SK-N-SH (cell line): ENCODE data around the gene NAALADL1. TPM values are rescaled to one million over a fixed set of nuclear protein-coding genes. Genes with fewer than 3 reads are reported as not detected.
"Not testable (repeated sequence)": the region's sequence is repeated elsewhere in the genome, so short reads cannot be mapped to it uniquely, and the experiment has no call there.

ENCODE experiments used
- CTCF ChIA-PET: fragments of 300-600, 350-600 bp; formaldehyde crosslinking; extraction: SDS; loops from one replicate; lab custom pipeline; 2021; lab: Yijun Ruan, JAX
- POLR2A ChIA-PET: fragments of 350-600 bp; sonication (Branson Sonifier 250); formaldehyde crosslinking; extraction: SDS; loops from one replicate; lab custom pipeline; 2020; ENCODE audit warnings: antibody characterized with exemption, inconsistent platforms; lab: Yijun Ruan, JAX
- DNase-seq: peaks from one replicate; pipeline ENCODE4 v3.0.0; 2012
- H2AFZ ChIP-seq: fragments of 200-600 bp; sonication (generic); 2 replicates; pipeline ENCODE4 v1.8.1; 2016; ENCODE audit warnings: antibody characterized with exemption, mild to moderate bottlenecking, low read depth
- H3F3A ChIP-seq: fragments of 200-600 bp; sonication (generic); replicated peaks from 2 replicates; pipeline ENCODE3; 2016; ENCODE audit warnings: antibody characterized with exemption, mild to moderate bottlenecking; ENCODE audit not compliant: insufficient read depth
- H3K27ac ChIP-seq, 2 experiments: fragments of 200-500 bp in 1 of 2; fragments of 200-600 bp in 1 of 2; sonication (Bioruptor generic) in 1 of 2; sonication (generic), shearing (Covaris generic) in 1 of 2; 2 replicates each; pipeline versions ENCODE4 v1.5.1 to v1.6.1; 2014 to 2016; ENCODE audit warnings: low read depth in 2 of 2, inconsistent platforms in 1 of 2, low read length in 1 of 2, mild to moderate bottlenecking in 1 of 2, mixed read lengths in 1 of 2
- H3K27me3 ChIP-seq: fragments of 200-600 bp; sonication (generic), shearing (Covaris generic); 2 replicates; pipeline ENCODE4 v1.6.1; 2016; ENCODE audit warnings: mixed run types; ENCODE audit not compliant: insufficient read depth
- H3K36me3 ChIP-seq, 2 experiments: fragments of 200-500 bp in 1 of 2; fragments of 200-600 bp in 1 of 2; sonication (Bioruptor generic) in 1 of 2; sonication (generic) in 1 of 2; replicated peaks in 1 of 2; 2 replicates each; pipeline versions ENCODE3 to v1.5.1; 2014 to 2016; ENCODE audit warnings: low read length in 1 of 2, mild to moderate bottlenecking in 1 of 2; ENCODE audit not compliant: insufficient read depth in 2 of 2, control insufficient read depth in 1 of 2
- H3K4me1 ChIP-seq, 2 experiments: fragments of 200-500 bp in 1 of 2; fragments of 200-600 bp in 1 of 2; sonication (Bioruptor generic) in 1 of 2; sonication (generic), shearing (Covaris generic) in 1 of 2; 2 replicates each; pipeline versions ENCODE4 v1.5.1 to v1.6.1; 2014 to 2016; ENCODE audit warnings: low read depth in 1 of 2, low read length in 1 of 2, mixed run types in 1 of 2; ENCODE audit not compliant: insufficient read depth in 2 of 2, control insufficient read depth in 1 of 2
- H3K4me2 ChIP-seq: fragments of 200-600 bp; sonication (generic), shearing (Covaris generic); 2 replicates; pipeline ENCODE4 v1.6.1; 2017; ENCODE audit warnings: mixed run types
- H3K4me3 ChIP-seq, 2 experiments: fragments of 200-500 bp in 1 of 2; fragments of 200-600 bp in 1 of 2; sonication (Bioruptor generic) in 1 of 2; sonication (generic), shearing (Covaris generic) in 1 of 2; 2 replicates each; pipeline versions ENCODE4 v1.5.1 to v1.8.1; 2014 to 2016; ENCODE audit warnings: low read depth in 2 of 2, inconsistent platforms in 1 of 2, low read length in 1 of 2, mild to moderate bottlenecking in 1 of 2, mixed read lengths in 1 of 2, moderate library complexity in 1 of 2
- H3K79me2 ChIP-seq: fragments of 200-600 bp; sonication (generic); 2 replicates; pipeline ENCODE4 v1.8.1; 2017; ENCODE audit warnings: mild to moderate bottlenecking; ENCODE audit not compliant: insufficient read depth
- H3K9ac ChIP-seq: fragments of 200-600 bp; sonication (generic); 2 replicates; pipeline ENCODE4 v1.6.1; 2017; ENCODE audit warnings: mixed run types
- H3K9me2 ChIP-seq: fragments of 200-600 bp; sonication (generic); 2 replicates; pipeline ENCODE4 v1.6.1; 2017; ENCODE audit warnings: mixed run types
- H3K9me3 ChIP-seq: fragments of 200-600 bp; sonication (generic); 2 replicates; pipeline ENCODE4 v1.6.1; 2017; ENCODE audit warnings: mixed run types, mild to moderate bottlenecking, moderate library complexity
- H4K20me1 ChIP-seq: fragments of 200-600 bp; sonication (generic); 2 replicates; pipeline ENCODE4 v1.6.1; 2017; ENCODE audit warnings: mild to moderate bottlenecking, mixed run types; ENCODE audit not compliant: insufficient read depth
- CTCF ChIP-seq: fragments of 200-600 bp; sonication (generic); IDR thresholded peaks from 2 replicates; pipeline ENCODE4 v1.6.1; 2017; ENCODE audit warnings: antibody characterized with exemption, mild to moderate bottlenecking, moderate library complexity
- ELF1 ChIP-seq: IDR thresholded peaks from 2 replicates; pipeline ENCODE4 v1.4.0; 2012
- EP300 ChIP-seq, 2 experiments: IDR thresholded peaks; 2 replicates each; pipeline versions ENCODE4 v1.4.0 to v1.6.1; 2012; ENCODE audit warnings: borderline replicate concordance in 1 of 2, low read depth in 1 of 2, low read length in 1 of 2
- FOXJ3 ChIP-seq: sonication (generic); formaldehyde crosslinking; IDR thresholded peaks from 2 replicates; pipeline ENCODE4 v1.5.1; 2020; ENCODE audit warnings: mild to moderate bottlenecking, missing genetic modification reagents
- MAX ChIP-seq: IDR thresholded peaks from 2 replicates; pipeline ENCODE4 v1.4.0; 2012; ENCODE audit warnings: low read depth
- MXI1 ChIP-seq: IDR thresholded peaks from 2 replicates; pipeline ENCODE4 v1.6.1; 2012; ENCODE audit warnings: mild to moderate bottlenecking, low read depth, low read length, improper control_type of control experiment
- NFIC ChIP-seq: IDR thresholded peaks from 2 replicates; pipeline ENCODE4 v1.4.0; 2012; ENCODE audit warnings: borderline replicate concordance
- RAD21 ChIP-seq: IDR thresholded peaks from 2 replicates; pipeline ENCODE4 v1.6.1; 2012; ENCODE audit warnings: mild to moderate bottlenecking, low read length
- RCOR1 ChIP-seq: fragments of 150-350 bp; IDR thresholded peaks from 2 replicates; pipeline ENCODE4 v1.6.1; 2017; ENCODE audit warnings: antibody characterized with exemption, low read length
- RFX5 ChIP-seq: IDR thresholded peaks from 2 replicates; pipeline ENCODE4 v1.6.1; 2012; ENCODE audit warnings: mild to moderate bottlenecking, improper control_type of control experiment, low read length
- SIN3A ChIP-seq: IDR thresholded peaks from 2 replicates; pipeline ENCODE4 v1.6.1; 2012; ENCODE audit warnings: low read depth, mild to moderate bottlenecking, low read length, moderate library complexity, borderline replicate concordance
- USF1 ChIP-seq: IDR thresholded peaks from 2 replicates; pipeline ENCODE4 v1.4.0; 2012; ENCODE audit warnings: low read depth, borderline replicate concordance
- YY1 ChIP-seq: IDR thresholded peaks from 2 replicates; pipeline ENCODE4 v1.4.0; 2012; ENCODE audit warnings: low read depth, mild to moderate bottlenecking
- ZBTB33 ChIP-seq: IDR thresholded peaks from 2 replicates; pipeline ENCODE4 v1.4.0; 2012; ENCODE audit warnings: low read depth, borderline replicate concordance
- WGBS: methylation state at CpG from one replicate; pipeline ENCODE4 v1.1.6; 2017; ENCODE audit warnings: low lambda C conversion rate; 5-methylcytosine and 5-hydroxymethylcytosine counted together
- polyA plus RNA-seq, 3 experiments: library from polyadenylated mRNA; depleted of rRNA; stranded (reverse); fragments of >200 nt; gene quantifications; 2 replicates each; pipeline ENCODE4 v1.2.3, GENCODE V29; 2012

NAALADL1 gene
- polyA plus RNA-seq, 1 of the 3 experiments (the other 2 are of a cell fraction) = not detected

GRCh38 chr11:65008016-65008415, 50.3 kb downstream of the NAALADL1 start:
- ChIA-PET CTCF (interaction anchor here (0.7 to 1.8 kb wide), 2 partner anchors 11 to 120 kb away, joined by 3 to 7 read pairs; partner anchors contain the start of gene BATF2), POLR2A (no interaction called here)
- peaks cover 1 to 6% of the 10 kb centered on the region in 2 experiments; a peak in 1 of 4 replicates for H3K4me1 ChIP-seq
- WGBS = 89% methylated on average over 4 of the region's 7 CpGs
- TF ChIP-seq MXI1 = no peak
- TF ChIP-seq SIN3A = no peak
- no peak for TF ChIP-seq NFIC
- no peak for TF ChIP-seq CTCF
- no peak for TF ChIP-seq EP300 (IDR thresholded peaks at IDR 0.05; ENCODE audit: borderline replicate concordance in 1 of 2, low read depth in 1 of 2, low read length in 1 of 2)
- TF ChIP-seq USF1 = no peak
- no peak for TF ChIP-seq ZBTB33
- TF ChIP-seq ELF1 = no peak
- TF ChIP-seq RAD21 = no peak
- no peak for TF ChIP-seq RCOR1
- no peak for TF ChIP-seq RFX5
- no peak for TF ChIP-seq MAX
- no peak for TF ChIP-seq FOXJ3 (CRISPR knock-in tag)
- TF ChIP-seq YY1 = no peak
- H3K9me2 ChIP-seq = no peaks in the 10 kb centered on the region
- no peak overlapping the region for H3K4me3 ChIP-seq
- no peaks in the 10 kb centered on the region for H3K27me3 ChIP-seq
- H3F3A ChIP-seq = peaks cover 3% of the 10 kb centered on the region
- H3K9me3 ChIP-seq = no peaks in the 10 kb centered on the region
- no peak overlapping the region for H3K4me2 ChIP-seq
- H2AFZ ChIP-seq = peak overlapping the region; percentile 52; the same call in 1 of the 2 replicates
- H3K79me2 ChIP-seq = no peaks in the 10 kb centered on the region
- H3K27ac ChIP-seq = no peak overlapping the region
- DNase-seq = no peak
- H3K9ac ChIP-seq = no peak overlapping the region
- no peaks in the 10 kb centered on the region for H4K20me1 ChIP-seq
- H3K36me3 ChIP-seq = no peaks in the 10 kb centered on the region

GRCh38 chr11:65003968-65004367, 54.4 kb downstream of the NAALADL1 start:
- H3K27me3 ChIP-seq, H3K4me2 ChIP-seq, H3F3A ChIP-seq, H3K9ac ChIP-seq, H3K79me2 ChIP-seq, H3K36me3 ChIP-seq, H3K4me1 ChIP-seq, H3K4me3 ChIP-seq, H4K20me1 ChIP-seq, H3K27ac ChIP-seq, H2AFZ ChIP-seq, H3K9me3 ChIP-seq, DNase-seq, H3K9me2 ChIP-seq: not testable (repeated sequence)
- 23% methylated on average over 3 of the region's 3 CpGs for WGBS
- ChIA-PET CTCF (interaction anchor here (0.7 to 3.4 kb wide), 3 partner anchors 9 to 15 kb away, joined by 3 to 26 read pairs (median 4); partner anchors contain the start of gene ARL2), POLR2A (interaction anchor here (1.0 kb wide), 1 partner anchor 9 kb away, joined by 3 read pairs; no protein-coding TSS in a partner anchor)
